SK-N-SH treated with all-trans-retinoic acid at 6 μM for 48 hours (cell line): ENCODE measurements around the gene GRAMD2A.

ENCODE experiments used
- ATAC-seq: fragments of 200-7000 bp; cut with Tn5 transposase; 3 replicates; pipeline ENCODE4 v1.9.1; 2020; ENCODE audit warnings: mild to moderate bottlenecking, moderate library complexity
- ARNTL ChIP-seq: fragments of 450-650 bp; formaldehyde crosslinking; IDR thresholded peaks from 2 replicates; pipeline ENCODE4 v1.5.0; 2020; ENCODE audit warnings: low read depth, mild to moderate bottlenecking, moderate library complexity, borderline replicate concordance
- BACH2 ChIP-seq: fragments of 250-450 bp; sonication (Bioruptor Pico); IDR thresholded peaks from 2 replicates; pipeline ENCODE4 v1.9.0; 2021; ENCODE audit warnings: mild to moderate bottlenecking, borderline replicate concordance
- CSDC2 ChIP-seq: fragments of 250-450 bp; sonication (Bioruptor Pico); IDR thresholded peaks from 2 replicates; pipeline ENCODE4 v1.5.0; 2020; ENCODE audit warnings: mild to moderate bottlenecking, moderate library complexity
- GLIS3 ChIP-seq: fragments of 250-450 bp; sonication (Bioruptor Pico); IDR thresholded peaks from 2 replicates; pipeline ENCODE4 v1.5.0; 2020; ENCODE audit warnings: mild to moderate bottlenecking, moderate library complexity
- ISL1 ChIP-seq: fragments of 250-450 bp; sonication (Bioruptor Pico); IDR thresholded peaks from 2 replicates; pipeline ENCODE4 v2.1.2; 2022; ENCODE audit warnings: mild to moderate bottlenecking, moderate library complexity
- OSR1 ChIP-seq: fragments of 250-450 bp; sonication (Bioruptor Pico); IDR thresholded peaks from 2 replicates; pipeline ENCODE4 v1.8.0; 2022; ENCODE audit warnings: moderate library complexity, mild to moderate bottlenecking, inconsistent platforms
- PATZ1 ChIP-seq: fragments of 250-450 bp; sonication (Bioruptor Pico); IDR thresholded peaks from 2 replicates; pipeline ENCODE4 v1.8.0; 2020; ENCODE audit warnings: mild to moderate bottlenecking, moderate library complexity, borderline replicate concordance
- POU6F1 ChIP-seq: fragments of 250-450 bp; sonication (Bioruptor Pico); IDR thresholded peaks from 2 replicates; pipeline ENCODE4 v1.8.0; 2021; ENCODE audit warnings: low read depth, mild to moderate bottlenecking, moderate library complexity, borderline replicate concordance
- PPARA ChIP-seq: fragments of 250-450 bp; sonication (Bioruptor Pico); IDR thresholded peaks from 2 replicates; pipeline ENCODE4 v1.5.0; 2020; ENCODE audit warnings: mild to moderate bottlenecking, borderline replicate concordance
- RARB ChIP-seq: fragments of 250-450 bp; sonication (Bioruptor Pico); IDR thresholded peaks from 2 replicates; pipeline ENCODE4 v1.8.0; 2021; ENCODE audit warnings: mild to moderate bottlenecking, moderate library complexity
- SNAI2 ChIP-seq: fragments of 250-450 bp; sonication (Bioruptor Pico); IDR thresholded peaks from 2 replicates; pipeline ENCODE4 v1.5.0; 2020; ENCODE audit warnings: mild to moderate bottlenecking, moderate library complexity
- TCF4 ChIP-seq: fragments of 250-450 bp; sonication (Bioruptor Pico); IDR thresholded peaks from 2 replicates; pipeline ENCODE4 v1.8.0; 2021; ENCODE audit warnings: mild to moderate bottlenecking, moderate library complexity, borderline replicate concordance
- TOX ChIP-seq: fragments of 250-450 bp; sonication (Bioruptor Pico); IDR thresholded peaks from 2 replicates; pipeline ENCODE4 v1.8.0; 2021; ENCODE audit warnings: mild to moderate bottlenecking, moderate library complexity, borderline replicate concordance
- TSHZ2 ChIP-seq: fragments of 250-450 bp; sonication (Bioruptor Pico); IDR thresholded peaks from 2 replicates; pipeline ENCODE4 v1.5.0; 2020; ENCODE audit warnings: mild to moderate bottlenecking, moderate library complexity
- ZC3H10 ChIP-seq: fragments of 250-450 bp; sonication (Bioruptor Pico); IDR thresholded peaks from 2 replicates; pipeline ENCODE4 v1.5.1; 2021; ENCODE audit warnings: mild to moderate bottlenecking, moderate library complexity
- ZFP3 ChIP-seq: fragments of 250-450 bp; sonication (Bioruptor Pico); IDR thresholded peaks from 2 replicates; pipeline ENCODE4 v1.5.0; 2020; ENCODE audit warnings: mild to moderate bottlenecking, moderate library complexity
- ZFP30 ChIP-seq: fragments of 450-650 bp; formaldehyde crosslinking; IDR thresholded peaks from 2 replicates; pipeline ENCODE4 v1.5.0; 2022; ENCODE audit warnings: mild to moderate bottlenecking, moderate library complexity
- ZNF565 ChIP-seq: fragments of 450-650 bp; formaldehyde crosslinking; conservative IDR thresholded peaks from 2 replicates; pipeline ENCODE4 v1.5.0; 2020; ENCODE audit warnings: low read depth, mild to moderate bottlenecking, moderate library complexity
- ZNF70 ChIP-seq: fragments of 450-650 bp; formaldehyde crosslinking; IDR thresholded peaks from 2 replicates; pipeline ENCODE4 v1.5.0; 2020; ENCODE audit warnings: mild to moderate bottlenecking, moderate library complexity
- TF ChIP-seq, protein P1 (sequence below): fragments of 250-450 bp; sonication (Bioruptor Pico); IDR thresholded peaks from 2 replicates; pipeline ENCODE4 v1.5.1; 2021; ENCODE audit warnings: mild to moderate bottlenecking, moderate library complexity

The GRAMD2A gene

GRCh38 chr15:72169236-72169920 lies 28.2 kb downstream of the GRAMD2A start:
- TF ChIP-seq ZC3H10 (CRISPR knock-in tag) (no peak), GLIS3 (CRISPR knock-in tag) (no peak)
- ATAC-seq = 0 out of 3 replicates have a peak, but pooled peaks have one; percentile 11

DNA sequence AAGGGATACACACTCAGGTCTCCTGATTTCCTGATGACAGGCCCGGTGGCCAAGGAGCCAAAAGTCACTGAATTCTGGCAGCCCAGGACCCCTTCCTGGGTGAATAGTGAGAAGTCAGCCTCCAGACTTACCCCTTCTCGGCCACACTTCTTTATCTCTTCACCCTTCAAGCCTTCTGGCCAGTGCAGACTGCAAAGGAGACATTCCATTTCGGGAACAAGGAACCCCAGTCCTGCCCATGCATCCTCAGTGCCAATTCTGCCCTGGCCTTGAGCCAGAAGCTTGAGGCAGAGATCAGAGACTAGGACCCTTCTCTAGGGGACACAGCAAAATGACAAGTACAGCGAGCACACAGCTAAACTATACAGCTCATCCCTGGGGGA lies 28.8 kb downstream of the GRAMD2A start:
- ATAC-seq = no peak; the same call in 2 of the 3 replicates
- no peak for TF ChIP-seq ZNF565 (CRISPR knock-in tag)
- no peak for TF ChIP-seq ZFP30 (CRISPR knock-in tag)
- no peak for TF ChIP-seq TCF4 (CRISPR knock-in tag)
- no peak for TF ChIP-seq ARNTL (CRISPR knock-in tag)

- ATAC-seq = peak; percentile 25; the same call in 1 of the 3 replicates
These were observed 29.3 kb downstream of the GRAMD2A start for GRCh38 chr15:72168131-72168807.

GRCh38 chr15:72167445-72167844 lies 30.1 kb downstream of the GRAMD2A start:
- no peak for ATAC-seq
- TF ChIP-seq ISL1 (CRISPR knock-in tag) (no peak), PATZ1 (CRISPR knock-in tag) (no peak), GLIS3 (CRISPR knock-in tag) (no peak), ARNTL (CRISPR knock-in tag) (no peak), ZC3H10 (CRISPR knock-in tag) (no peak), TCF4 (CRISPR knock-in tag) (no peak)

More at GRCh38 chr15:72168131-72168807, 29.3 kb downstream of the GRAMD2A start:
- TF ChIP-seq POU6F1 (CRISPR knock-in tag) = no peak
- no peak for TF ChIP-seq ISL1 (CRISPR knock-in tag)
- no peak for TF ChIP-seq ZFP3
- TF ChIP-seq ZNF565 (CRISPR knock-in tag) = no peak
- TF ChIP-seq RARB (CRISPR knock-in tag) = no peak
- no peak for TF ChIP-seq TCF4 (CRISPR knock-in tag)
- TF ChIP-seq ZNF70 (CRISPR knock-in tag) = no peak
- no peak for TF ChIP-seq OSR1 (CRISPR knock-in tag)

DNA sequence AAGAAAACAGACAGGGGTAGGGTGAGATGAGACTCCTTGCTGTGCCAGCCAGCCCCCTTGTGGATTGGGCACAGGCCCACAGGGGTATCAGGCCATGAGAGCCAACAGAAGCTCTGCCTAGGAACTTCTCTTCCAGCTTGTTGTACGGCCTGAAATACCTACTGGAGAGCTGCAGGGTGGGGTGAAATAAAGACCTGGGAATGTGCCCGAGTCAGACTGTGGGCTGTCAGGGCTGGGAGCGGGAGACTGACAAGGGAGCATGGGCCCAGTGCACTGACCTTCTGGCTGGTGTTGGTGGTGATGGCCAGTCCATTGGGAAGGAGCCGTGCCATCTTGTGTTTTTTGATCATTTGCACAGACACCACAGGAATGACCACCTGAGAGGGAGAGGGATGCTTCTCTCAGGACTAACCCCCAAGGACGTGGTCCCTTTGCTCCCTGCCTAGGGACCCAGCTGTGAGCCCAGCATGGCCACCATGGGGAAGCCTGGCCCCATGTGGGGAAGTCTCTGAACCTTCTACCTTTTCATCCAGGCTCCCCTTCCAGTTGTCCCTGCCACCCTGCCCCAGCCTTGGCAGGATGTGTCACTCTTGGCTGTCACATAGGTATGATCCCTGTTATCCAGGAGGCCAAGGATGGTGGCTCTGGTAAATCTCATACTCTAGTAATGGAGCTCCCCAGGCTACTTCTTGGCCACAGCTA lies 30.7 kb downstream of the GRAMD2A start:
- no peak for ATAC-seq
- no peak for TF ChIP-seq TOX (CRISPR knock-in tag)
- TF ChIP-seq ZNF70 (CRISPR knock-in tag) = no peak
- TF ChIP-seq BACH2 (CRISPR knock-in tag) = no peak
- TF ChIP-seq PPARA (CRISPR knock-in tag) = no peak
- TF ChIP-seq CSDC2 (CRISPR knock-in tag) = no peak
- TF ChIP-seq, protein P1, sequence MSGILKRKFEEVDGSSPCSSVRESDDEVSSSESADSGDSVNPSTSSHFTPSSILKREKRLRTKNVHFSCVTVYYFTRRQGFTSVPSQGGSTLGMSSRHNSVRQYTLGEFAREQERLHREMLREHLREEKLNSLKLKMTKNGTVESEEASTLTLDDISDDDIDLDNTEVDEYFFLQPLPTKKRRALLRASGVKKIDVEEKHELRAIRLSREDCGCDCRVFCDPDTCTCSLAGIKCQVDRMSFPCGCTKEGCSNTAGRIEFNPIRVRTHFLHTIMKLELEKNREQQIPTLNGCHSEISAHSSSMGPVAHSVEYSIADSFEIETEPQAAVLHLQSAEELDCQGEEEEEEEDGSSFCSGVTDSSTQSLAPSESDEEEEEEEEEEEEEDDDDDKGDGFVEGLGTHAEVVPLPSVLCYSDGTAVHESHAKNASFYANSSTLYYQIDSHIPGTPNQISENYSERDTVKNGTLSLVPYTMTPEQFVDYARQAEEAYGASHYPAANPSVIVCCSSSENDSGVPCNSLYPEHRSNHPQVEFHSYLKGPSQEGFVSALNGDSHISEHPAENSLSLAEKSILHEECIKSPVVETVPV = no peak
- no peak for TF ChIP-seq ISL1 (CRISPR knock-in tag)
- no peak for TF ChIP-seq TCF4 (CRISPR knock-in tag)
- TF ChIP-seq ZC3H10 (CRISPR knock-in tag) = no peak
- TF ChIP-seq RARB (CRISPR knock-in tag) = no peak
- TF ChIP-seq PATZ1 (CRISPR knock-in tag) = no peak
- no peak for TF ChIP-seq TSHZ2 (CRISPR knock-in tag)
- no peak for TF ChIP-seq ZNF565 (CRISPR knock-in tag)
- no peak for TF ChIP-seq ZFP30 (CRISPR knock-in tag)
- no peak for TF ChIP-seq SNAI2
